ENCODE results near the gene IGFL4.

Gene IGFL4

DNA sequence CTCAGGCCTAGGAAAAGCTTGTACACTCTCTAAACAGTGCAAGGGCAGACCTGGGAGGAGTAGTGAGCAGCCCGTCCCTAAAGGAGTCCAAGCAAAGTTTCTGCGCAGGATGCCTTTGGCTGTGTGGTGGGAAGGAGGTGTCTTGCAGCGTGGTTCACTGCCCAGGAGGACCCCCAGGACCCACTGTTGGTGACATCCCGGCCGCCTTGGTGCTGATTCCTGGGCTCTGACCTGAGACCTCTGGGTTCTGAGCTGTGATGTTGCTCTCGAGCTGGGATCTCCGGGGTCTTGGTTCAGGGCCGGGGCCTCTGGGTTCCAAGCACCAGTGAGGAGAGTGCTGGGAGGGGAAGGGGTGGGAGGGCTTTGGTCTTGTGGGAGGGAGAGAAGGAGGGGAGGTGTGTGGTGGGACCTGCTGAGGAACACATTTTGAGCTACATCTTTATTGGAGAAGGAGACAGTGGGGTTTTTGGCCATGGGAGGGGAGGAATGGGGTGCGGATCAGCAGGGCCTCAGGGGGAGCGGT lies 22.0 kb downstream of the IGFL4 start:
- no peak for DNase-seq

DNA sequence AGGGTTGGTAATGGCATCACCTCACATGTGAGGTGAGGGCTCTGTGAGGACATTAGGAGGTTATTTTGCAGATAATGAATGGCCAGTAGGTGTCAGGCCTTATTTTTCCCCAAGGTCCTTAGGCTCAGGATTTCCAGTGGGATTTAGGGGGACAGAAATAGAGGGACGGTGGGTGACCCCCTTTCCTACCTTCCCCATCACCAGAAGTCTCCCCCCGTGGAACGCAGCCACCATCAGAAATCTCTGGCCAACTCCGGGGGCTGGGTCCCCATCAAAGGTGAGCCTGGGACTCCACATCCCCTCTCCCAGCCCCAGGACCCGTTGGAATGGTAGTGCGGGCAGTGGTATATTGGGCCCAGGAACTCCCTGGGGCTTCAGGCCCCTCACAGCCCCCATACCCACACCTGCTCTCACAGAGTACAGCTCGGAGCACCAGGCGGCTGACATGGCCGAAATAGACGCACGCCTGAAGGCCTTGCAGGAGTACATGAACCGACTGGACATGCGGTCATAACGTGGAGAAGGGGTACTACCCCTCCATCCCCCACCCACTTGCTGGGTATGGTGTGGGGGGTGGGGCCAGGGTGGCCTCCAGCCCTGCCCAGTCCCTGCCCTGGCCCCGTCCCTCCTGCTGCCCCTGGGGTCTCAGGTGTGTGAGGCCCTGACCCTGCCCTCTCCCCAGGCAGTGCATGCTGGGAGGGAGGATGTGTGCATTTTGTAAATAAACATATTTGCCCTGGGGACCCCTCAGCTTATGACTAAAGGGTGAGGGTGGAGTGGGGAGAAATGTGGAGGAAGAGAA lies 22.7 kb downstream of the IGFL4 start:
- no peak for DNase-seq

GRCh38 chr19:46017095-46017429 lies 23.7 kb downstream of the IGFL4 start:
- no peak for DNase-seq

- DNase-seq = peak; percentile 77
These were observed 24.2 kb downstream of the IGFL4 start for GRCh38 chr19:46016426-46017094.

GRCh38 chr19:46015687-46016425 lies 24.9 kb downstream of the IGFL4 start:
- peak; percentile 25 for DNase-seq

- peak; percentile 49 for DNase-seq
These were observed 25.7 kb downstream of the IGFL4 start for GRCh38 chr19:46014941-46015686.

DNA sequence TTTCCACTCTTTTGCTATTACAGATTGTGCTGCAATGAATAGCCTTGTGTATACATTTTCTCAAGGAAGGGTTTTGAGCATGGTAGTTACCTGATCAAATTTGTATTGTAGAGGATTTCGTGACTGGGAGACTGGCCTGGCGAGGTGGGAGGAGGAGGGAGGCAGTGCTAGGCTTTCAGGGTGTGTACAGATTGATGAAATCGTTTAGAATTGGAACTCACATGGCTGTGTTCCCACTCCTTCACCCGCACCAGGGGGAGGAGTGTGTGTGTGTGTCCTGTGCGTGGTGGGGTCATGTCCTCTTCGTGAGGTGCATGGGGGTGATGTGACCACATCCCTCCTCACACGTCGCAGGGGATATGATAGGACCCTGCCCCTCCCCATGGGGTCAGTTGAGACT lies 26.3 kb downstream of the IGFL4 start:
- no peak for DNase-seq

- peak; percentile 44 for DNase-seq
These were observed 31.0 kb downstream of the IGFL4 start for GRCh38 chr19:46009530-46010510.

DNA sequence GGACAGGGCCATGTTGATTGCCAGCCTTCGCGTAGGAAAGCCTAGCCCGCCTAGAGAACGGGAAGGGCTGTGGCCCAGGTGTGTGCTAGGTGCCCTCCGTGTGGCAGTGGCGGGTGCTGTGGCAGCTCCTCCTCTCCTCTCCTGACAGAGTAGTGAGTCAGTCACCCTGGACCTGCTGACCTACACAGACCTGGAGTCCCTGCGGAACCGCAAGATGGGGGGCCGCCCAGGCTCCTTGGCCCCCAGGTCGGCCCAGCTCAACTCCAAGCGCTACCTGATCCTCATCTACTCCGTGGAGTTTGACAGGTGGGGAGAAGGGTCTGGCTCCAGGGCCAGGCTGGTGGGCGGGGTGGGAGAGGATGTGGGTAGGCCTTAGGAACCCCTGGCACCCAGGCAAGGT lies 34.4 kb downstream of the IGFL4 start:
- DNase-seq = no peak

- no peak for DNase-seq
These were observed 38.0 kb downstream of the IGFL4 start for GRCh38 chr19:46002678-46003275.

- peak; percentile 69 for DNase-seq
These were observed 40.1 kb downstream of the IGFL4 start for GRCh38 chr19:46000491-46001246.

GRCh38 chr19:45999653-46000121 lies 41.1 kb downstream of the IGFL4 start:
- no peak for DNase-seq

DNA sequence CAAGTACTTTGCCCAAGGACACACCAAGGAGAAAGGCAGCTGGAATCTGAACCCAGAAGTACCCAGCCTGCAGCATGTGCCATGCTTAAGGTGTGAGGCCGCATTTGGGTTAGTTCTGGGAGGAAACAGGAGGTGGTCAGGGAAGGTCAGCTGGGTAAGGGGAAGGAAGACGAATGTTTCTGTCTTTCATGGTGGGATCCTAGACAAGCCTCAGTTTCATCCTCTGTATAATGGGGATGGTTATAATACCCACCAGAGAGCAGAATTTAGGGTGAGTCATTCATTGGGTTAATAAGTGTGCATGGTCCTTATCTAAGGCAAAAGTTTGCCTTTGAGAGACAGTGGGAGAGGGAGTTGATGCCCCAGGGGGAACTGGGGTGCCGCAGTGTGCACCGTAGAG lies 42.0 kb downstream of the IGFL4 start:
- DNase-seq = no peak

DNA sequence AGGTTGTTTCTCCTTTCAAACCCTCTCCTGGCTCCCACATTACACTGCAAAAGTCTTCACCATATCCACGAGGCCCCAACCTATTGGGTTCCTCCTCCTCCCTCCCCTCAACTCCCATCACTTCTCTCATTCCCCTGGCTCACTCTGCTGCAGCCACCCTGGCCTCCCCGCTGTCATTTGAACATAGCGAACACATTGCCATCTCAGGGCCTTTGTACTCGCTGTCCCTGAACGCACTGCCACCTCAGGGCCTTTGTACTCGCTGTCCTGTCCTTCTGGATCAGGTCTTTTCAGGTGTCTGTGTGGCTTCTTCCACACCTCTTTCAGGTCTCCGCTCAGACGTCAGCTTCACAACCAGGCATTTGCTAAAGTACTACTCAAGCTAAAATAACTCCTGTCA lies 43.9 kb downstream of the IGFL4 start:
- DNase-seq = no peak

- DNase-seq = no peak
These were observed 45.0 kb downstream of the IGFL4 start for GRCh38 chr19:45995715-45996385.

- peak; percentile 94 for DNase-seq
These were observed 45.6 kb downstream of the IGFL4 start, which contains the start of gene CCDC61 for GRCh38 chr19:45994998-45995714. TSS of gene CCDC61 (plus strand) at chr19:45995467. CDS start at chr19:46003019, 7,552 bp downstream.

- no peak for DNase-seq
These were observed 46.3 kb downstream of the IGFL4 start for GRCh38 chr19:45994456-45994997.

DNA sequence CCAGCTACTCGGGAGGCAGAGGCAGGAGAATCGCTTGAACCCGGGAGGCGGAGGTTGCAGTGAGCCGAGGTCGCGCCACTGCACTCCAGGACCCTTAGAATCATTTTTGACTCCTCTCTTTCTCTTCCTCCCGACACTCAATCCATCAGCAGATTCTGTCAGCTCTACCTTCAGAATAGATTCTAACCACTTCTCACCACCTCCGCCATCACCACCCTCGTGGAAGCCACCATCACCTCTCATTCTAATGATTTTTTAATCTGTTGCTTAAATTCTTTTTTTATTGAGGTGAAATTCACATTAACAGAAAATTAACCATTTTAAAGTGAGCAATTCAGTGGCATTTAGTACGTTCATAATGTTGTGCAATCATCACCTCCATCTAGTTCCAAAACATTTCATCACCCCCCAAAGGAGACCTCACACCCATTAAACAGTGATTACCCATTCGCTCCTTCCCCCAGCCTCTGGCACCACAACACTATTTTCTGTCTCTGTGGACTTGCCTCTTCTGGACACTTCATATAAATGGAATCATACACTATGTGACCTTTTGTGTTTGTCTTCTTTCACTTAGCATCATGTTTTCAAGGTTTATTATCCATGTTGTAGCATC lies 50.6 kb downstream of the IGFL4 start:
- DNase-seq = no peak
